GM12878 (cell line): ENCODE measurements around the gene PMF1. TPM values are rescaled to one million over a fixed set of nuclear protein-coding genes. Genes with fewer than 3 reads are reported as not detected.

Experiments used
- ATAC-seq: fragments of 200-7000 bp; cut with Tn5 transposase; 3 replicates; pipeline ENCODE4 v1.9.1; 2020; ENCODE audit warnings: mild to moderate bottlenecking, moderate library complexity
- BruUV-seq: library from RNA; stranded (reverse); fragments of 400-500 nt; replicated peaks from 2 replicates; lab custom pipeline; 2021; lab: Mats Ljungman, UMichigan
- CTCF ChIA-PET: fragments of 300-600 bp; sonication (Branson Sonifier 250); formaldehyde crosslinking; extraction: SDS; loops from one replicate; lab custom pipeline; 2021; ENCODE audit warnings: inconsistent platforms; lab: Yijun Ruan, JAX
- POLR2A ChIA-PET: fragments of 350-600 bp; formaldehyde crosslinking; extraction: SDS; loops from one replicate; lab custom pipeline; 2021; ENCODE audit warnings: inconsistent platforms; lab: Charles Lee
- RAD21 ChIA-PET: fragments of 300-600 bp; sonication (Branson Sonifier 250); formaldehyde crosslinking; loops from one replicate; lab custom pipeline; 2023; ENCODE audit warnings: antibody characterized with exemption; ENCODE audit not compliant: unreplicated experiment; lab: Charles Lee
- SMC1A ChIA-PET: fragments of 300-600 bp; sonication (Branson Sonifier 250); formaldehyde crosslinking; loops from one replicate; lab custom pipeline; 2023; ENCODE audit not compliant: unreplicated experiment, uncharacterized antibody; lab: Charles Lee
- DNase-seq: peaks from one replicate; pipeline ENCODE4 v3.0.0-alpha.2; 2011; ENCODE audit warnings: low read depth, low spot score
- FAIRE-seq: peaks from 3 replicates; lab custom pipeline; 2011; peaks lifted over from hg19 to GRCh38; lab: Jason Lieb, UNC
- H2AFZ ChIP-seq: 2 replicates; pipeline ENCODE4 v1.6.0; 2011; ENCODE audit warnings: low read depth, low read length, control low read depth; ENCODE audit not compliant: control insufficient read depth
- H3K27ac ChIP-seq: 2 replicates; pipeline ENCODE4 v1.5.1; 2011; ENCODE audit warnings: control low read depth; ENCODE audit not compliant: control insufficient read depth, insufficient read depth
- H3K27me3 ChIP-seq, 2 experiments: replicated peaks in 1 of 2; 2 replicates each; pipeline versions ENCODE4 v1.6.0 to v1.6.1; 2011; ENCODE audit warnings: low read length in 1 of 2; ENCODE audit not compliant: control insufficient read depth in 2 of 2, insufficient read depth in 2 of 2
- H3K36me3 ChIP-seq, 2 experiments: 2 replicates each; pipeline ENCODE4 v1.5.1; 2011; ENCODE audit warnings: low read length in 1 of 2; ENCODE audit not compliant: control insufficient read depth in 2 of 2, insufficient read depth in 2 of 2
- H3K4me1 ChIP-seq: 2 replicates; pipeline ENCODE4 v1.6.1; 2011; ENCODE audit warnings: mild to moderate bottlenecking, low read length, moderate library complexity, mixed read lengths; ENCODE audit not compliant: control insufficient read depth, insufficient read depth
- H3K4me2 ChIP-seq: 2 replicates; pipeline ENCODE4 v1.6.0; 2011; ENCODE audit warnings: control low read depth; ENCODE audit not compliant: control insufficient read depth, insufficient read depth
- H3K4me3 ChIP-seq: fragments of 200-600 bp; sonication (generic); 2 replicates; pipeline ENCODE4 v1.5.1; 2016
- H3K79me2 ChIP-seq: 2 replicates; pipeline ENCODE4 v1.6.0; 2011; ENCODE audit warnings: low read length; ENCODE audit not compliant: control insufficient read depth, insufficient read depth
- H3K9ac ChIP-seq: 2 replicates; pipeline ENCODE4 v1.8.0; 2011; ENCODE audit warnings: low read length, control low read depth, mixed read lengths; ENCODE audit not compliant: control insufficient read depth, insufficient read depth
- H3K9me3 ChIP-seq: replicated peaks from 3 replicates; pipeline ENCODE4 v1.5.1; 2011; ENCODE audit warnings: mild to moderate bottlenecking, low read length; ENCODE audit not compliant: control insufficient read depth, insufficient read depth
- H4K20me1 ChIP-seq: 2 replicates; pipeline ENCODE4 v1.6.0; 2011; ENCODE audit not compliant: control insufficient read depth, insufficient read depth
- BRCA1 ChIP-seq: IDR thresholded peaks from 2 replicates; pipeline ENCODE4 v1.6.1; 2011; ENCODE audit warnings: low read depth, low read length, improper control_type of control experiment
- HDAC6 ChIP-seq: fragments of 200-600 bp; sonication (generic); IDR thresholded peaks from one replicate; pipeline ENCODE4 v1.8.0; 2017; ENCODE audit warnings: antibody characterized with exemption; ENCODE audit not compliant: unreplicated experiment
- MXI1 ChIP-seq: fragments of 150-350 bp; IDR thresholded peaks from 2 replicates; pipeline ENCODE4 v1.6.1; 2011; ENCODE audit warnings: low read depth, mild to moderate bottlenecking, inconsistent platforms, low read length, improper control_type of control experiment
- NBN ChIP-seq: fragments of 450-650 bp; IDR thresholded peaks from 2 replicates; pipeline ENCODE4 v1.6.1; 2016
- NR2C1 ChIP-seq: fragments of 450-650 bp; IDR thresholded peaks from 2 replicates; pipeline ENCODE4 v1.6.1; 2017; ENCODE audit warnings: antibody characterized with exemption, mild to moderate bottlenecking, moderate library complexity
- REST ChIP-seq: IDR thresholded peaks from 2 replicates; pipeline ENCODE4 v1.6.1; 2012; ENCODE audit warnings: mild to moderate bottlenecking, low read depth, low read length
- SREBF2 ChIP-seq: IDR thresholded peaks from 2 replicates; pipeline ENCODE4 v1.6.1; 2012; ENCODE audit warnings: mild to moderate bottlenecking, low read length
- USF2 ChIP-seq: IDR thresholded peaks from 2 replicates; pipeline ENCODE4 v1.6.1; 2011; ENCODE audit warnings: low read depth, low read length, improper control_type of control experiment, borderline replicate concordance
- WGBS: methylation state at CpG from one replicate; pipeline ENCODE4 v1.1.6; 2016; ENCODE audit warnings: low lambda C conversion rate; ENCODE audit not compliant: insufficient replicate concordance, insufficient coverage; ENCODE audit errors: missing lambda C conversion rate; 5-methylcytosine and 5-hydroxymethylcytosine counted together
- in situ Hi-C: fragments of 300-500 bp; cut with MboI; formaldehyde crosslinking; loops from 9 replicates; pipeline ENCODE4 v1.14.3; 2018; ENCODE audit warnings: mixed read lengths
- intact Hi-C: fragments of 100-400 bp; cut with micrococcal nuclease; formaldehyde crosslinking; loops from one replicate; pipeline ENCODE4 v1.14.2; 2022; ENCODE audit not compliant: unreplicated experiment
- polyA plus RNA-seq, 11 experiments: library from polyadenylated mRNA; depleted of rRNA in 4 of 11; unstranded in 6 of 11; stranded (reverse) in 5 of 11; fragments of >200 nt; fragmentation: Nextera tagmentation in 4 of 11; fragmentation: Illumina TruSeq in 1 of 11; extraction: Ambion mirVana in 4 of 11; extraction: Trizol in 1 of 11; gene quantifications; 1 replicate in 1 of 11; 2 replicates in 10 of 11; pipeline versions ENCODE4 v1.2.1 to v1.2.3, GENCODE V29; 2011 to 2016; ENCODE audit warnings: inconsistent platforms in 2 of 11, missing spikeins in 2 of 11, low read depth in 1 of 11
- total RNA-seq, 4 experiments: library from RNA; depleted of rRNA in 3 of 4; stranded (reverse); fragments of >200 nt in 3 of 4; fragmentation: Illumina TruSeq in 1 of 4; extraction: Trizol in 1 of 4; gene quantifications; 2 replicates each; pipeline versions ENCODE4 v1.2.1 to v1.2.3, GENCODE V29; 2013 to 2021

The PMF1 gene
- total and polyA plus RNA-seq, 10 of the 15 experiments (the other 5 are each of a cell fraction or from before 2014, with no cell fraction given): 6.7 to 105 (median 67.3) TPM

- no peak overlapping the region for H3K4me3 ChIP-seq
- no peaks in the 10 kb centered on the region for H3K79me2 ChIP-seq
- peaks cover 25% of the 10 kb centered on the region for H3K4me1 ChIP-seq
- TF ChIP-seq MXI1: no peak
- SMC1A ChIA-PET: no interaction called here
- no peak overlapping the region for H3K4me2 ChIP-seq
- H3K9me3 ChIP-seq: no peaks in the 10 kb centered on the region
- DNase-seq (no peak), FAIRE-seq (no peak), ATAC-seq (no peak)
- WGBS: 93% methylated on average over 2 of the region's 2 CpGs
- H2AFZ ChIP-seq: no peak overlapping the region
- no TSS peak for BruUV-seq
- peaks cover 4% of the 10 kb centered on the region in 2 experiments for H3K36me3 ChIP-seq
- RAD21 ChIA-PET: no interaction called here
- POLR2A ChIA-PET: no interaction called here
- H3K27me3 ChIP-seq: no peaks in the 10 kb centered on the region
- no peak overlapping the region for H3K9ac ChIP-seq
- CTCF ChIA-PET: no interaction called here
- intact Hi-C loops (no loop called here), in situ Hi-C loops (no loop called here)
- no peaks in the 10 kb centered on the region for H4K20me1 ChIP-seq
- H3K27ac ChIP-seq: no peak overlapping the region
Measured at GRCh38 chr1:156244126-156244525, 31.3 kb downstream of the PMF1 start.

GRCh38 chr1:156244712-156245111 lies 31.9 kb downstream of the PMF1 start:
- no peak for DNase-seq
- POLR2A ChIA-PET: no interaction called here
- no peak for TF ChIP-seq SREBF2
- TF ChIP-seq NR2C1: no peak
- no peak for TF ChIP-seq BRCA1
- TF ChIP-seq HDAC6: no peak
- no peak for TF ChIP-seq NBN
- TF ChIP-seq REST: no peak
- TF ChIP-seq USF2: no peak

More at GRCh38 chr1:156244712-156245111, 31.9 kb downstream of the PMF1 start:
- no peaks in the 10 kb centered on the region for H3K27me3 ChIP-seq
- H3K4me3 ChIP-seq: no peak overlapping the region
- BruUV-seq: no TSS peak
- H3K27ac ChIP-seq: no peak overlapping the region
- no peaks in the 10 kb centered on the region for H3K9me3 ChIP-seq
- H3K36me3 ChIP-seq: peaks cover 4 to 9% of the 10 kb centered on the region in 2 experiments
- H3K79me2 ChIP-seq: no peaks in the 10 kb centered on the region
- ChIA-PET SMC1A (no interaction called here), RAD21 (no interaction called here), CTCF (interaction anchor here (0.9 kb wide), 1 partner anchor 99 kb away, joined by 3 read pairs; no protein-coding TSS in a partner anchor)
- H2AFZ ChIP-seq: no peak overlapping the region
- FAIRE-seq (no peak), ATAC-seq (no peak)
- H3K4me2 ChIP-seq: peak overlapping the region; percentile 85; the same call in 1 of the 2 replicates
- no peaks in the 10 kb centered on the region for H4K20me1 ChIP-seq
- intact Hi-C loops (no loop called here), in situ Hi-C loops (no loop called here)
- 95% methylated on average over 17 of the region's 17 CpGs for WGBS
- H3K9ac ChIP-seq: no peak overlapping the region
- H3K4me1 ChIP-seq: peaks cover 25% of the 10 kb centered on the region
